ENCODE data around the gene ABCC1. TPM values are rescaled to one million over a fixed set of nuclear protein-coding genes. Genes with fewer than 3 reads are reported as not detected.

The ABCC1 gene
- total and polyA plus RNA-seq, 2 of the 8 experiments (the other 6 are each of a cell fraction or from before 2014, with no cell fraction given), result 42.6 to 66.8 TPM

DNA sequence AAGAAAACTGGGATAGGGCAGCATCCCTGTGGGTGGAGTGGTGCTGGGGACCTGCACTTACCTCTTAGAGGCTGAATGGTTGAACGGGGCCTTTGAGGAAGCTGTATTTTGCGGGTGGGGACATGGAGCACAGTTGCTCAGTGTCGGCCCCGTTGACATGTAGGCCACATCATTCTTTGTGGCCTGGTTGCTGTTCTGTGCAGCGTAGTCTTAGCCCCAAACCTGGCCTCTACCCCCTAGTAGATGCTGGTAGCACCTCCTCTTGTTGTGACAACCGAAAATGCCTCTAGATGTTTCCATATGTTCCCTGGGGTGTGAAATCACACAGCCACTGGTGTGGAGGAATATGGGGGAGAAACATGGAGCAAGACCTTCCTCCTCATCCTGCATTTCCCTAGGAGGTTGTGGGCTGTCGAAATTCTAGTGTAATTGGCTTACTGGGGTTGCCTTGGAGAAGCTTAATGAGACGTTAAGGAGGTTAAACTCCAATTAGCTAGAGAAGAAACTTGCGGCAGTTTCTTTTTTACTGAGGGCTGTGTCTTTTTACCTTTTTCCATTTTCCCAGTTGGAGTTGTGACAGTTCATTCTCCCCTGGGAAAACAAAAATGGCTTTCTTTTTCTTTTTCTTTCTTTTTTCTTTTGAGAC is 9.4 kb downstream of the ABCC1 start (continued):
- no peak for TF ChIP-seq MAFK (IDR thresholded peaks at IDR 0.05; ENCODE audit: low read depth, low read length)
- no peak for TF ChIP-seq CEBPB (IDR thresholded peaks at IDR 0.05; ENCODE audit: low read depth, low read length)
- no peak for TF ChIP-seq NANOG (IDR thresholded peaks at IDR 0.05; ENCODE audit: insufficient read depth, low read depth, low read length, poor library complexity, severe bottlenecking)
- no peak for TF ChIP-seq RNF2 (IDR thresholded peaks at IDR 0.05; ENCODE audit: borderline replicate concordance, low read depth, low read length, missing control alignments, poor library complexity, severe bottlenecking)
- TF ChIP-seq TEAD4 (IDR thresholded peaks at IDR 0.05; ENCODE audit: low read depth, low read length), result no peak
- TF ChIP-seq BACH1 (IDR thresholded peaks at IDR 0.05; ENCODE audit: low read length), result no peak
